ENCODE data around the gene PRXL2A.
"Not testable (repeated sequence)": the region's sequence is repeated elsewhere in the genome, so short reads cannot be mapped to it uniquely, and the experiment has no call there.

The PRXL2A gene

DNA sequence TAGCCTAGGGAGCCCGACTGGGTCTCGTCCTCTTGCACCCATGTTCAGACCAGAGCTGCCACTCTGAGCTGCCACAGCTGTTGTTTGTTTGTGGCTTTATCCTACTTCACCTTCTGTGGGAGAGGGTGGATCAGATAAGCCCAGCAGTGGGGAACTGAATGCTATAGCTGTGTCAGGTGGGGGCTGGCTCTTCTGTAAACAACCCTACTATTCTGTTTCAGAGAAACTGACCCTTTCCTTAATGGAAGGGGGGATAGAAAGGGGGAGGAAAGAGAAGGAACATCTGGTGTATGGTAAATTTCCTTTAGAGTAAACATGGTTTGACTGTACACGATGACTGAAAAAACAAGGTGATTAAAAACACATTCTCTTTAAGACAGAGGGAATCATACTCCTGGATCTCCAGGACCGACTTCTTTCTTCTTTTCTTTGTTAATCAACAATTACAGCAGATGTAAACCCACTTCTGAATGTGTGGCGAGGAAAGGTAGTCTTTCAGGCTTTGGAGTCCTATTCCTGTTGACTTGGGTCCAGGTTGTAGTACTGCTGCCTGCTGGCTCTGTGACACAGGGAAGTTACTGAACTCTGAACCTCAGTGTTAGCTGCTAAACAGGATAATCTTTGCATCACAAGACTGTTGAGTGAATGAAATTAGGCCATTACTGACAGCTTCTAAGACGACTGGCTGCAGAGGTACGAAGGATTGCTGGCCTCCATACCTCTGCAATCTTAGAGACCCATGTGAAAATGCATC is 6.0 kb downstream of the PRXL2A start:
- TF ChIP-seq, protein P1, sequence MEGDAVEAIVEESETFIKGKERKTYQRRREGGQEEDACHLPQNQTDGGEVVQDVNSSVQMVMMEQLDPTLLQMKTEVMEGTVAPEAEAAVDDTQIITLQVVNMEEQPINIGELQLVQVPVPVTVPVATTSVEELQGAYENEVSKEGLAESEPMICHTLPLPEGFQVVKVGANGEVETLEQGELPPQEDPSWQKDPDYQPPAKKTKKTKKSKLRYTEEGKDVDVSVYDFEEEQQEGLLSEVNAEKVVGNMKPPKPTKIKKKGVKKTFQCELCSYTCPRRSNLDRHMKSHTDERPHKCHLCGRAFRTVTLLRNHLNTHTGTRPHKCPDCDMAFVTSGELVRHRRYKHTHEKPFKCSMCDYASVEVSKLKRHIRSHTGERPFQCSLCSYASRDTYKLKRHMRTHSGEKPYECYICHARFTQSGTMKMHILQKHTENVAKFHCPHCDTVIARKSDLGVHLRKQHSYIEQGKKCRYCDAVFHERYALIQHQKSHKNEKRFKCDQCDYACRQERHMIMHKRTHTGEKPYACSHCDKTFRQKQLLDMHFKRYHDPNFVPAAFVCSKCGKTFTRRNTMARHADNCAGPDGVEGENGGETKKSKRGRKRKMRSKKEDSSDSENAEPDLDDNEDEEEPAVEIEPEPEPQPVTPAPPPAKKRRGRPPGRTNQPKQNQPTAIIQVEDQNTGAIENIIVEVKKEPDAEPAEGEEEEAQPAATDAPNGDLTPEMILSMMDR (IDR thresholded peaks at IDR 0.05; ENCODE audit: low read depth, low read length) = no peak
- in situ Hi-C loops (cut with HindIII; ENCODE audit: low sequenced_read_pairs) = no loop called here
- no peak for DNase-seq (ENCODE audit: low read depth, low spot score)
- no peak overlapping the region for H3K4me3 ChIP-seq (ENCODE audit: low read depth, low read length)

DNA sequence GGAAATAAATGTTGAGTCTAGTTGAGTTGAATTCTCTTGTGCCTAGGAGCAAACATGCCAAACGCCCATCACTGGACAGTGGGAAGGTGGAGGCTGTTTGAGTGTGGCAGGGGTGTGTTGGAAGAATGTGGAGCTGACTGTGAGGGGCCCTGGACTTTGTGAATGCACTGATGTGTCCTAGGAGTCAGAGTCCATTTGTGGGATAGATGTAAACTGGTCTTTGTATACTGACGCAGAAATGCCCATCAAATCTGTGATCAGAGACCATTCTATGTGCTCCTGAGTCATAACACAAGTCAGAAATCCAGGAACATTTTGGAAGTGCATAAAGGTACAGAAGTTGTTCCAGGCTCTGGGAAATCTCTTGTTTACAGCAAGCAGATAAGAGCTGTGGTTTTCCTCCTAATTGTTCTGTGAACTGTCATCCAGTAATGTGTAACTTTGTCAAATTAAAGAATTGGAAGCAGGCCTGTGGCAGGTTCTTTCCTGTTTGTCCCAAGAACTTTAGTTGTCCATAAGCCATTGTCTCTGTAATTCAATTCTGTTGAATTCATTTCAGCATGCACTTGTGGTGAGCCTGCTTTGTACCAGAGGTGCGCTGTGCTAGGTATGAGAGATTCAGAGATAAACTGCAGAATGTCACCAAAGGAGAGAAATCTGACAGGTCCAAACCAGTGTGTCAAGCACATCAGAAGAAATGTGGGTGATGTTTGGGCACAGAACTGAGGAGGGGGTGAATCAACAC is 7.6 kb downstream of the PRXL2A start:
- TF ChIP-seq, protein P1 (IDR thresholded peaks at IDR 0.05; ENCODE audit: low read depth, low read length) = no peak
- no peak overlapping the region for H3K4me3 ChIP-seq (ENCODE audit: low read depth, low read length)
- in situ Hi-C loops (cut with HindIII; ENCODE audit: low sequenced_read_pairs) = no loop called here
- no peak for DNase-seq (ENCODE audit: low read depth, low spot score)

DNA sequence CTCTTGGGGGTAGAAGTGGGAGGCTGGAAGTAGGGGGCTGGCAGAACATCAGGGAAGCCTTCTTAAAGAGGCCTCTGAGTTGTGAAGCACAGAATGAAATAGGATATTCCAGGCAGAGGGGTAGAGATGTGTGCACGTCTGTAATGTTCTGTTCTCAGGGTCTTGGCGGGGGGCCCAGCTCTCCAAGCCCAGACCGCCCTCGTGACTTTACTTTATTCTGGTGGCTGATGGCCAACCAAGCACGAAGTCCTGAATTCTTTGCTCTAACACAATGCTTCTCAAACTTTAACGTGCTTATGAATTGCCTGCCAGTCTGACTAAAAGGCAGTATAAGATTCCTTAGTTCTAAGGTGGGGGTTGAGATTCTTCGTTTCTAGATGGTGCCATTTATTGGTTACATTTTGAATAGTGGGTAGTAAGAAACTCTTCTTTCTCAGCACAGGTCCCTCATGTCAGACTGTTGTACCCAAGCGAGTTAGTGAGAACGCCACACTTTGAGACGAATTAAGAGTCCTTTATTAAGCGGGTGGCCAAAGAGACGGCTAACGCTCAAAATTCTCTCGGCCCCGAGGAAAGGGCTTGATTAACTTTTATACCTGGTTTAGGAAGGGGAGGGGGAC is 8.2 kb downstream of the PRXL2A start:
- TF ChIP-seq, protein P1 (IDR thresholded peaks at IDR 0.05; ENCODE audit: low read depth, low read length) = no peak
- no peak overlapping the region for H3K4me3 ChIP-seq (ENCODE audit: low read depth, low read length)
- DNase-seq (ENCODE audit: low read depth, low spot score) = peak; percentile 73
- in situ Hi-C loops (cut with HindIII; ENCODE audit: low sequenced_read_pairs) = no loop called here

DNA sequence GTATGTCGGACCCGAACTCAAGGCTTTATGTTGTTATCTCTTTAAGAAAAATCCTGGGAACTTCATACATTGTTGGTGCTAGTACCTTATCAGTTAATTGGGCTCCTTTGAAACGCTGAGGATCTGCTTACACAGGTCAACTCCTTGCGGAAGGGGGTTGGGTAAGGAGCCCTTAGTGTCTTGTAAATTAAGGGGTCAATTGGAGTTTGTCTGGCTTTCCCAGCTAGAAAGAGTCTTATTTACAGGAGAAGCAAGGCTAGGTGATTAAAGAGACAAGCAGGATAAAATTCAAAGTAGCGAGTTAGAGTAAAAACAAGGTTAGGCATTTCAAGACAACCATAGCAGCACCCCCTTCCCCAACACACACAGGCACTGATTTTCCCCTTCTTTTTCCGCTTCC is 8.9 kb downstream of the PRXL2A start:
- DNase-seq (ENCODE audit: low read depth, low spot score); in situ Hi-C loops (cut with HindIII; ENCODE audit: low sequenced_read_pairs); H3K4me3 ChIP-seq (ENCODE audit: low read depth, low read length): not testable (repeated sequence)

DNA sequence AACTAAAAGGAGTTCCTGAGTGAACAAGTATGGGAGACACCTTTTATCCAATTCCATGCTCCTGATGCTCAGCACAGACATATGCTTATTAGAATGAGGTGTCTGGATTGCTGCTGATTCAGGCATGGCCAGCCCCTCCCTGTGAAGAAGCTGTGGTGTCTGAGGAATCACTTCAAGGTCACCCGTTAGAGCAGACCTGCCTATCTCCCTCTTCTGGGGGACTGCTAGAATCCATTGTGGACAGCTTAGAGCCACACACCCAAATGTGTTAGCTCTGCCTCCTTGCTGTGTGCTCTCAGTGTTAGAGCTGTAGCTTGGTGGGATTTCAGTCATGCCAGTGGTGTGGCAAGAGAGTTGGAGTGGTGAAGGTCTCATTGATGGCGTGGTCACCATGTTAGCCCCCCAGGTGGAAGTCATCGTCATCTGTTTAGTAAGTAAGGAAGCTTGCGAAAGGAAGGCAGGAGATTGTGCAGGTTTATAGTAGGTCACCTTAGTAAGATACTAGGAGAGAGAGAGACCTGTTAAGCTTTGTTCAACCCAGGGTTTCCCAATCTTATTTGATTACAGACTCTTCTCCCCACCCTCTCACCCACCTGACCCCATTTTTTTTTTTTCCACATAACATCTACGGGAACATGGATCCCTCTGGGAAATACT is 12.8 kb downstream of the PRXL2A start:
- in situ Hi-C loops (cut with HindIII; ENCODE audit: low sequenced_read_pairs) = no loop called here
- no peak for DNase-seq (ENCODE audit: low read depth, low spot score)
- TF ChIP-seq, protein P1 (IDR thresholded peaks at IDR 0.05; ENCODE audit: low read depth, low read length) = no peak
- H3K4me3 ChIP-seq (ENCODE audit: low read depth, low read length) = no peak overlapping the region

DNA sequence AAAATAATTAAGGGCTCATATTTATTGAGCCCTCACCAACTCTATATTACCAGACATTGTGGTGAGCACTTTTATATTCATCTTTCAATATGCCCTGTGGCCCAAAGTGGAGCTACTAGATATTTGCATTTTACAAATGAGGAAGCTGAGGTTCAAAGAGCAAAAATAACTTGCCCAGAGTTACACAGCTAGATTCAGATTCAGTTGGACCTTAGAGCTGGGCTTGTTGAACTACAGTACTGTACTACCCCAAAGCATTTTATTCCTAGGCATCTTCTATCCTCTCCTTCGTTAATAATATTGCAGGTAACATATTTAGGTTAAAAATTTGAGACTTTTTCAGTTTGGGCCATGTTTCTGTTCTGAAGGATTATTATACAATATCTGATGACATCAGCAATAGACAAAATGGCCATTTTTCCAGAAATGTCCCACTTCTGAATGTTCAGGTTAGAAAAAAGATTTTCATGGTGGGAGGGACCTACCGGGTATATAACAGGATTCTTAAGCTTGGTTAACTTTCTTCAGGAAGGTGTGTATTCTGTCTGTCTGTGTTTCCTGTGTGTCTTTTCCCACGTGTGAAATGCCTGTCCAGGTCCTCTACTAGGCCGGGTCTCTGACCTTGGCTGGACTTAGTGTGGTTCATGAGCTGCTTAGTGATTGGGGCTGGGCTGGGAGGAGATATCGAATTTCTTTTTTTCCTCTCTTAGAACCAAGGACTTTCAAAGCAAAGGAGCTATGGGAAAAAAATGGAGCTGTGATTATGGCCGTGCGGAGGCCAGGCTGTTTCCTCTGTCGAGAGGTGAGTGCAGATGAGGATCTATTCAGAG is 13.6 kb downstream of the PRXL2A start:
- no peak overlapping the region for H3K4me3 ChIP-seq (ENCODE audit: low read depth, low read length)
- in situ Hi-C loops (cut with HindIII; ENCODE audit: low sequenced_read_pairs) = no loop called here
- DNase-seq (ENCODE audit: low read depth, low spot score) = no peak
- TF ChIP-seq, protein P1 (IDR thresholded peaks at IDR 0.05; ENCODE audit: low read depth, low read length) = no peak
